Activated CD4-positive, CD25-positive, alpha-beta regulatory T cell (primary cell): ENCODE data around the gene ADCY3.
"Not testable (repeated sequence)": the region's sequence is repeated elsewhere in the genome, so short reads cannot be mapped to it uniquely, and the experiment has no call there.

Experiments
- DNase-seq, 4 experiments: peaks; one replicate each; lab custom pipeline; 2025; lab: John Stamatoyannopoulos, UW

Gene ADCY3

DNA sequence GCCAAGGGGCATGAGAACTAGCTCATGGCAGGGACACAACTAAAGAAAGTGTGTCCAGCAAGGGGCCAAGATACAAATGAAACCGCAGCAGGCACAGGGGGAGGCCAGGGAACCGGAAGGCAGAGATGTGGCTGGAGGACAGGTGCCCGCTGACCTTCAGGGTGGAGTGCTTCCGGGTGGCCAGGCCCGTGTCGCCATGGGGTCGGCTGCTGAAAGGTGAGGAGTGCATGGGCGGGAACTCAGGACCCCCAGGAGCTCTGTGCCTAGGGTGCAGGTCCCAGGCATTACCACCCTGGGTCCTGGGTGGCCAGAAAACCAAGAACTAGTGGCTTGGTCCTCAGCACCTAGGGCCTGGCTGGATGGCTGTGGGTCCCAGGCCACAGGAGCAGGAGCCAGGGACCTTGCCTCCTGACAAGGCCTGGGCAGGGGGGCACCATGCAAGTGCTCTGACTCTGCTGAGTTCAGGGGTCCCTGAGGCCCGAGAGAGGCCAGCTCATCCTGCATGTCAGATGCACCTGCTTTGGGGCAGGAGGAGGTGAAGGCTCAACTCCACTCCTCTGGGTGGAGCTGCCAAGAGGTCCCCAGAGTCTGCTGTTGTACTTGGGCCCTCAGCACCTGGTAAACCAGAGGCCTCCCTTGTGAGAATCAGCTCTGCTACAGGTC lies 75.9 kb downstream of the ADCY3 start:
- DNase-seq, result no peak

DNA sequence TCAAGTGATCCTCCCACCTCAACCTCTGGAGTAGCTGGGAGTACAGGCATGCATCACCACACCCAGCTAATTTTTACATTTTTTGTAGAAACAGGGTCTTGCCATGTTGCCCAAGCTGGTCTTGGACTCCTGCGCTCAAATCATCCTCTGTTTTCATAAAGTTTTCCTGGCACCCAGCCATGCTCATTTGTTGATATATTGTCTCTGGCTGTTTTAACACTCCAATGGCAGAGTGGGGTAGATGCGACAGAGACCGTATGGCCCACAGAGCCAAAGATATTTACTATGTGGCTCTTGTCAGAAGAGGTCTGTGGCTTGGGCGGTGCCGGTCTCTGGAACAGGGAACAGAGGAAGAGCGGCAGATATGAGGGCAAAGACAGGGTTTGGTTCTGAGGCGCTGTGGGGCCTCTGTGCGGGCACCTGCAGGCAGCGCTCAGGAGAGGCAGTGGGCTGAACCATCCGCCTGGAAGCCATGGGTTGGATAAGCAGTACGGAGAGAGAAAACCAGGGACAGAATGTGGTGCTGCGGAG lies 76.6 kb downstream of the ADCY3 start:
- no peak for DNase-seq

- no peak for DNase-seq
Observed at GRCh38 chr2:24842081-24843050, 77.7 kb downstream of the ADCY3 start.

DNA sequence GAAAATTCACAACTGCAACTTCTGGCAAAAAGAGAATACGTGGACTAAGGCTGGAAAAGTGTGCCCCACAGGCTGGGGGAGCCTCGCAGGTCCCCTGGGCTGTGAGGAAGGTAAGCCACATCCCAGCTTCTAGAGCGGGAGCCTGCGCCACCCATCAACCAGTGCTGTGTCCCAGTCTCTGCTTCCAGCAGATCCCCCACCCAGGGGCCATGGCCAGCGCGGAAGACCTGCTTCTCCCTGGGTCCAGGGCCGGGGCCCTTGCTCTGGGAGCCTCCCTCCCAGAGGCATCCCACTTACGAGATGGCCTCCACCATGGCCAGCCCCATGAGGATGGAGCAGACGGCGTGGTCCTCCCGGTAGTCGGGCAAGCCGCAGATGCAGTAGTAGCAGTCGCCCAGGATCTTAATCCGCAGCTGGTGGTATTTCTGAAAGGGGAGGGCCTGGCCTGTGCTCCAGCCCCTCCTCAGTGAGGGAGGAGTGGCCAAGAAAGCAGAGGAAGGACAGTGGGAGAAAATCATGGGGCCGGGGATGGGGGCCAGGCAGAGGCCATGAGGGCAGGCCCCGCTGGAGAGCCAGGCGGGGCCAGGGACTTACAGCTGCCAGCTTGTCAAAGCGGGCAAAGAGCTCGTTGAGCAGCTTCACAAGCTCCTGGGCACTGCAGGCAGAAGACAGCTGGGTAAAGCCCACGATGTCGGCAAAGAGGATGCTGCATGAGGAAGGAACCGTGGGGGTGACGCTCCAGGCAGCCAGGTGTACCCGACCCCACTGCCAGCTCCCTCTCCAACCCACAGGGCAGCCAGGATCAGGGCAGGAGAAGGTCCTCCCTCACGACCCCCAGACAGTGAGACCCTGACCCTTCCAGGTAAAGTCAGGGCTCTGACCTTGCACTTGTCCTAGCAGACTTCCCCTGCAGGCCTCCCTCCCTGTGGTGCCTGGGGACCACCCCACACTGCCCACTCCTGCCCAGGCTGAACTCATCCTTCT lies 78.8 kb downstream of the ADCY3 start:
- DNase-seq, result no peak

DNA sequence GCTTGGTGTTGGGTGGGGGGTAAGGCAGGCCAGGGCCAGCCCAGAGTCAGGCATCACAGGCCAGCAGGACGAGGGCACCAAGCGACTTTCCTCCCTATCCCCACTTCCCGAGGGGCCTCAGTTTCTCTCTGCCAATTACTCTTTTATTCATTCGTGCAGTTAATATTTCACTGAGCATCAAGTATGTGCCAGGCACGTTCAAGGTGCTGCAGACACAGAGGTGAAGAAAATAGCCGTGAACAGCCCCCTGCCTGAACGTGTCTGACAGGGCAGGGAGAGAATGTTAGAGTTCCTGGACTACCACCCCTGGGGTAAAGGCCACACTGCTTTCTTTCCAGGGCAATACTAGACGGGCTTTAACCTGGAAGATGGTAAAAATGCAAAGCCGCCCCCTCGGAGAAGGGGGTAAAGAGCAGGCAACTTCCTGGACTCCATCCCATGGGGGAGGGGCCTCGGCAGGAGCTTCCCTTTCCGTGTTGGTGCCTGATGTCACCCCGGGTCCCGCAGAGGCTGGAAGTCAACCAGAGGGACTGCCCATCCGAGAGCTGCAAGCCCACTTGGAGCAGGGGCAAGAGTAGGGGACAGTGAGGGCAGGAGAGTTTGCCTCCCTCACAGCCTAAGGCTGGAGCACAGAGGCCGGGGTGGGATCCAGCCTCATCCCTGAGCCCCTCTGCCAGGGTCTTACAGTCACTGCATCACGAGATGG lies 79.7 kb downstream of the ADCY3 start:
- no peak for DNase-seq

DNA sequence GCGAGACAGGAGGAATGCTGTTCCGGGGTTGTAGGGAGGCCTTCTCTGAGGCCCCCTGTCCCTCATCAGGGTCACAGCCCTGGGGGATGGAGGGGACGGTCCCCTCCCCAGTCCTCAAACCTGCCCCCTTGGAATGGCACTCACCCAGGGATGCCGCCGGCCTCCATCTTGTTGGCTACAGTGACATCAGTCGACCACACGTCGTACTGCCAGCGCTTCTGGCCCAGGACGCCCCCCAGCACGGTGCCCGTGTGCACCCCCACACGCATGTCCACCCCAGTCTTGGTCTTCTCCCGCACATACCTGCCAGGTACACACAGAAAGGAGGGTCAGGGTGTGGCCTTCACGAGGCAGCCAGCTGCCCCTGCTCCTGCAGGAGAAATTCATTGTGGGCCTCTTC lies 80.3 kb downstream of the ADCY3 start:
- no peak for DNase-seq

DNA sequence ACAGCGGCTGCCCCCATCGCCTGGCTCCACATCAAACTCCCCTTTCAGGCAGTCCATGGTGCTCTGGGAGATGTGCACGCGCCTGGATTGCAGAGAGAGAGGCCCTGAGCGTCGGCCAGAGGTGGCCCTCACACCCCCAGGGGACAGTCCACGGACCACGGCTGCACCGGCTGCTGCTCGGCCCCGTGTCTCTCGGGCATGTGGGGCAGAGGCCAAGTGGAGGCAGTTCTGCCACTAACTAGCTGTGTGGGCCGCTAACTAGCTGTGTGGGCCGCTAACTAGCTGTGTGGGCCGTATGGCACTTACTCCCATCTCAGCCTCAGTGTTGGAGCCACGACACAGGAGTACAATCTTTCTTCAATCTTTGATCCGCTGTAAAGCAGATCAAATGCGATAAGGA lies 81.5 kb downstream of the ADCY3 start:
- DNase-seq, result no peak

- DNase-seq, result no peak
Observed at GRCh38 chr2:24837996-24838513, 82.0 kb downstream of the ADCY3 start.

GRCh38 chr2:24836706-24837105 lies 83.3 kb downstream of the ADCY3 start:
- no peak for DNase-seq

- no peak for DNase-seq
Observed at GRCh38 chr2:24836206-24836605, 83.8 kb downstream of the ADCY3 start.

GRCh38 chr2:24835411-24835810 lies 84.6 kb downstream of the ADCY3 start:
- not testable (repeated sequence) for DNase-seq

DNA sequence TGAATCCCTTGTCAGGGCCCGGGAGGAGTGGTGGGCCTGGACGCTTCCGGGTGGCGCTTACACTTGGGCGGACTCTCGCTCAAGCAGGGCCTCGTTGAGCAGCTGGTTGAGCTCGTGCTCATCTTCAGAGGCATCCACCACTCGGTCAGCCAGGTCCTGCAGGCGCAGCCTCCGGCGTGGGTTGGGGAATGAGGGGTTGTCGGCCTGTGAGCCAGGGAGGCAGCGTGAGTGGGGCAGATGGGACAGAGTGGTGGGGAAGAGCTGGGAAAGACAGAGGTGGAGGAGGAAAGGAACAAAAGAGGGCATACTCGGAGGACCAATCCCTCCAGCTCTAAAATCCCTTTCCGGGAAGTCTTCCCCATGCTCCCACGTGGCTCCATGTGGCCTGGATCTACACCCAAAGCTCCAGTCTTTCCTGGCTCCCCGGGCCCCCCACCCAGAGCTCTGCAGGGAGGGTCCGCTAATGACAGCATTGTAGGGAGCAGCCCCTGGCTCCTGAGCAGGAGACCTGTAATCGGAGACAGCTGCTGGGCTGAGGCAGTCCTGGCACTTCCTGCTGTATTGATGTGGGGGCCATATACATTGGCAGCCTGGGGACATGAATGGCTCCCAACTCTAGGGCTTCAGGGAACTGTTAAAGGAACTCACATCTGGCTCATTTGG lies 85.2 kb downstream of the ADCY3 start:
- no peak for DNase-seq

DNA sequence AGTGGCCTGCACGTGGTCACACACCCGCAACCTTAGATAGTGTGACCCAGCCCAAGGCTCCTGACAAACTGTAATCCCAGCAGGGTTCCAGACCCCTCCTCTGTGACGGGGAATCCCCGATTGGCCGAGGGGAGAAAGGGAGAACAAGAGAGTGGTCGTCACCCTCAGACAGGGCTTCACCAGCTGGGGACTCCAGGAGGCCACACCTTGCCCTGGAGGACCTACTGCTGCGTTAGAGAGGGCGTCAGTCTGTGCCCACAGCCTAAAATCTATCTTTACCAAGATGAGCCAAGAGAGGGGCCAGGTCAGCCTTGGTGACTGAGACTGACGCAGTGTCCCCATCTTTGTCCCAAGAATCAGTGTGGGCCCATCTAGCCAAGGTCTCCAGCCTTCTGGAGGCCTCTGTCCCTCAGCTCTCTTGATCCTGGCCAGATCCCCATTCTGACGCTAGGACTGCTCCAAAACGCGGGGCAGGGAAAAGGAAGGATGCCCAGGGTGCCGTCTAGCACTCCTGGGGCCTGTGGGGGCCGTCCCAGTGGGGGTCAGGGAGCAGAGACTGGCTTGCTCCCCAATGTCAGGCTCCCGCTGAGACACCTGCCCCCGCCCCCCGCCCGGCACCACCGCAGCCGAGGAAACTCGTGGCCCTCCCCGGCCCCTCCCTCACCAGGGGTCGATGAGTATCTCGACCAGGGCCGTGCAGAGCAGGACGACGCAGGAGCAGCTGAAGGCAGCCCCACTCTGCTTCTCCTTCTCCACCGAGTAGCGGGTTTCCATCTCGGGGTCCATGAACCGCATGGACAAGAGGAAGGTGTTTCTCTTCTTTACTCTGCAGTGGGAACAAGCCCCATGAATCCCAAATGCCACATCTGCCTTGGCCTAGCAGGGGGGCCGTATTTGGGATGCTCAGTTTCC lies 86.0 kb downstream of the ADCY3 start:
- no peak for DNase-seq

- no peak for DNase-seq
Observed at GRCh38 chr2:24832931-24833701, 86.9 kb downstream of the ADCY3 start.

GRCh38 chr2:24832521-24832920 lies 87.5 kb downstream of the ADCY3 start:
- no peak for DNase-seq

DNA sequence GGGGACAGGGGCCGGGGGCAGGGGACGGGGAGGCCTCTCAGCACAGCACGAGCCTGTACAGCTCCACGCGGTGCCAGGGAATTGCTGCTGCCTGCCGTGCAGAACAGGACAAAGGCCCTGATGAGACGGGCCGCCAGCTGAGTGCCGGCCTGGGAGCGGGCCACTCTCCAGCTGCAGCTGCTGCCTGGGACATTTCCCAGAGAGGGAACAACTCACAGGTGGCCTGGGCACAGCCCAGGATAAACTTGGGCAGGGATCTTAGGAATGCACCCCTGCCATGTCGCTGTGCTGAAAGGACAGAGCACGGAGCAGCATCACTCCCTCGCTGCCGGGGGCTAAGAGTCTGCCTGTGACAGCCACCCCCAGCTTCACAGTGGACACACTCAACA lies 88.0 kb downstream of the ADCY3 start:
- DNase-seq, result no peak

DNA sequence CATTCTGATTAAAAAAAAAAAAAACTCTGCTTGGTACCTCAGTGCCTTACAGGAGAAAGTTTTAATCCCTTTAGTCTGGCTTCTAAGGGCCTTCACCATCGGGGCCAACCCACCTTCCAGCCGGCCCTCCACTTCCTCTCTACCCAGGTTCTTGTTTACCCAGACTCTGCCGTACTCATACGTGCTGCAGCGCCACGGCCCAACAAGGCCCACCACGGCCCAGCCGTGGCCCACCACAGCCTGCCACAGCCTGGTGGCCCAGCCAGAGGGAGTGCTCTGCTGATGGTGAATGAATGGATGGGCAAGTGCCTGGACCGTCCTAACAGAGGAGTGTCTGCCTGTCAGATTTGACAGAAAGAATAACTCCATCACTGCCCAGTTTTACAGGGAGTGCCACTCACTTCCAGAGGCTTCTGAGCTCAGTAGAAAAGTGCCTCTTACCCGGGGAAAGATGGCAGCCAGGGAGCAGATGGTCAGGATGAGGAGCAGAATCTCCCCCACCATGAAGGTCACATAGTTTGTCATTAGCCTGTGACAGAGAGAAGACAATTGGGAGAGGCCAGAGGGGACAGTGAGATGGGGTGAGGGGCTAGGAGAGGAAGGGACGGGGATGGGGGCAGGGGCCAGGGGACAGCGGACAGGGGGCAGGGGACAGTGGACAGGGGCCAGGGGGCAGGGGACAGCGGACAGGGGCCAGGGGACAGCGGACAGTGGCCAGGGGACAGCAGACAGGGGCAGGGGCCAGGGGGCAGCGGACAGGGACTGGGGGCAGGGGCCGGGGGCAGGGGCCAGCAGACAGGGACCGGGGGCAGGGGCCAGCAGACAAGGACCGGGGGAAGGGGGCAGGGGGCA lies 88.6 kb downstream of the ADCY3 start:
- no peak for DNase-seq

GRCh38 chr2:24830786-24831185 lies 89.3 kb downstream of the ADCY3 start:
- no peak for DNase-seq
